SJCRH30 (cell line): Measurements from ENCODE around the gene TSSK3. TPM values are rescaled to one million over a fixed set of nuclear protein-coding genes. Genes with fewer than 3 reads are reported as not detected.
A peak's percentile ranks its signal among the peaks of the same experiment; 100 is the strongest.

Experiments
- DNase-seq, 2 experiments: peaks; one replicate each; pipeline ENCODE4 v3.0.0-alpha.2; 2015 to 2020
- H3K27ac ChIP-seq: fragments of 250-450 bp; sonication (Bioruptor Pico); 2 replicates; pipeline ENCODE4 v1.5.1; 2020; ENCODE audit warnings: mild to moderate bottlenecking, moderate library complexity
- H3K27me3 ChIP-seq: fragments of 250-450 bp; sonication (Bioruptor Pico); 2 replicates; pipeline ENCODE4 v1.5.1; 2020; ENCODE audit warnings: mild to moderate bottlenecking, moderate library complexity
- H3K36me3 ChIP-seq: fragments of 250-450 bp; sonication (Bioruptor Pico); 2 replicates; pipeline ENCODE4 v1.5.1; 2020; ENCODE audit warnings: mild to moderate bottlenecking, moderate library complexity
- H3K4me1 ChIP-seq: fragments of 250-450 bp; sonication (Bioruptor Pico); 2 replicates; pipeline ENCODE4 v1.5.1; 2020; ENCODE audit warnings: mild to moderate bottlenecking, moderate library complexity
- H3K4me3 ChIP-seq: fragments of 250-450 bp; sonication (Bioruptor Pico); 2 replicates; pipeline ENCODE4 v1.5.1; 2020; ENCODE audit warnings: mild to moderate bottlenecking, moderate library complexity
- H3K9me3 ChIP-seq: fragments of 250-450 bp; sonication (Bioruptor Pico); replicated peaks from 2 replicates; pipeline ENCODE4 v1.5.1; 2020; ENCODE audit warnings: mild to moderate bottlenecking, moderate library complexity
- total RNA-seq: library from RNA; depleted of rRNA; stranded (reverse); fragments of >200 nt; shearing (Covaris generic); gene quantifications from 2 replicates; pipeline ENCODE4 v1.2.3, GENCODE V29; 2014

The TSSK3 gene
- total RNA-seq, 1 experiment from 2014 or later, result 1.2 TPM

DNA sequence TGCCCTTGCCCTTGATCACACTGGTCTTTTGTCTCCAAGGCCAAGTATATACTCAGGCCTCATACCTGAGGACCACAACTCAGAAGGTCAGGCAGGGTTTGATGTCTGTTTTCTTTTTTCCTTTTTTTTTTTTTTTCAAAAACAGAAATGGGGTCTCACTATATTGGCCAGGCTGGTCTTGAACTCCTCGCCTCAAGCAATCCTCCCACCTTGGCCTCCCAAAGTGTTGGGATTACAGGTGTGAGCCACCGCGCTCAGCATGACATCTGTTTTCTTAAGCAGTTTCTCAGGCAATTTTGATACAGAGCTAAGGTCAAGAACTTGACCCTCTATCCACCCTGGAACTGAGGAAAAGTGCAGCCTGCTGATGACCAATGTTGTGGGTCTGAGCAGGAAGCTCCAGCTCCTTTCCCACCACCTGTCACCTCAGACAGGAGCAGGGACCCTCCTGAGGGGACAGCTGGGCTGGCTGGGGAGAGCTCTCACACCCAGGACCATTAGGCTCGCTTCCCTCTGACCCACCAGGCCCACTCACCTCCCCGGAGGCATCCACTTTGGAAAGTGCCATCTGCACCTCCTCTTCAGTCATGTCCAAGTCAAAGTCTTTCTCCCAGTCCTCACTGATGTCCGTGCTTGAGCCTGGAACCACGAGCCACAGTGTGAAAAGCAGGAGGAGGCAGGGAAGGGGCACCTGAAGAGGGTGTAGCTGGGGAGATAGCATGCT, 5.7 kb downstream of the TSSK3 start:
- no peaks in the 10 kb centered on the region for H3K9me3 ChIP-seq
- no peak for DNase-seq
- no peaks in the 10 kb centered on the region for H3K4me1 ChIP-seq
- no peaks in the 10 kb centered on the region for H3K27me3 ChIP-seq
- H3K36me3 ChIP-seq, result peaks cover 47% of the 10 kb centered on the region
- H3K27ac ChIP-seq, result no peak overlapping the region
- H3K4me3 ChIP-seq, result no peak overlapping the region

DNA sequence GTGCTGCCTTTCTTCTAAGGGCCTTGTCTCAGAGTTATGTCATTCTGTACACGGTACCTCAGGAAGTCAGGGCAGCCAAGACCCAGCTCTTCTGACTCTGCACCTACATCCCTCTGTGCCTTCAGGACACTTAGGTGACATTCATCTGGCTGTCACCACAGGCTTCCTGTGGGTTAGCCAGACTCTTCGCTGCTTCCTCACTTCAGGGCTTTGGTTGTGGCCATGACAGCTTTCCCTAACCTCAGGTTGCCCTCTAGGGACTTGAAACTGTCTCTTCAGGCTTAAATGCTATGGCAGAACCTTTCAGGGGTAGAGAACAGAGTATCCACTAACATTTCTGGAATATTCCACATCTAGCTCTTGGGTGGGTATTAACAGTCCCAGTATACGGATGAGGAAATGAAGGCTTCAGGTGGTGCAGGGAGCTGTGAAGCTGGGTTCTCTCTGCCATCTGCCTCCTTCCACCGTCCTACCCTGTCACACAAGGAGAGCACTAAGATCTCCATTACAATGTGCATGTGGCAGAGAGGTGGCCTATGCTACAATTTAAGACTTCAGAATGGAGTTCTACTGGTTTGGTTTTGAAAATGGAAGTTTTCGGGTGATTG, 9.9 kb downstream of the TSSK3 start:
- no peak for DNase-seq
- Histone ChIP-seq H3K27me3 (no peaks in the 10 kb centered on the region), H3K4me3 (no peak overlapping the region), H3K27ac (no peak overlapping the region), H3K4me1 (no peaks in the 10 kb centered on the region), H3K36me3 (peaks cover 62% of the 10 kb centered on the region), H3K9me3 (no peaks in the 10 kb centered on the region)

DNA sequence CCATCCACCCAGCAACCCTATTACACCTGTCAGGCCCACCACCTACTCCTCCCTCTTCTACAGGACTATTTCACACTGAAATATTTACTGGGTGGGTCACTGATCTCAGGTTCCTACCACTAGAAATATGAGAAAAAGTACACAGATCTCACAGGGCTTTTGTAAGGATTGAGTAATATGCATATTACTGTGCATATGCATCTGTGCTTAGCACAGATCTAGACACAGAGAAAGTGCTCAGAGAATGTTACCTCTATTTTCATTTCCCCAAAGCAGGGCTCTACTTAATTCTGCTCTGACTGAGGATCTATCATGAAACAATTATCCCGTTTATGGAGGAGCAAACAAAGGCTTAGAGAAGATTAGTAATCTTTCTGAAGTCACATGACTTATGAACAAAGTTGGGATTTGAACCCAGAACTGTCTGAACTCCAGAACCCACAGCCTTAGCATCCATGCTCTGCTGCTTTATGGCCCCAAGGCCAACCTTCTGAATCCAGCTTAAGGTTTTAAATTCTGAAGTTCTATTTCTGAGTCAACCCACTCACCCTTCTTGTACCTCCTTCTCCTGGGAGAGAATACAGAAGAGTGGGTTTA, 11.8 kb downstream of the TSSK3 start:
- no peak overlapping the region for H3K4me3 ChIP-seq
- H3K36me3 ChIP-seq, result peaks cover 50% of the 10 kb centered on the region
- no peaks in the 10 kb centered on the region for H3K9me3 ChIP-seq

DNA sequence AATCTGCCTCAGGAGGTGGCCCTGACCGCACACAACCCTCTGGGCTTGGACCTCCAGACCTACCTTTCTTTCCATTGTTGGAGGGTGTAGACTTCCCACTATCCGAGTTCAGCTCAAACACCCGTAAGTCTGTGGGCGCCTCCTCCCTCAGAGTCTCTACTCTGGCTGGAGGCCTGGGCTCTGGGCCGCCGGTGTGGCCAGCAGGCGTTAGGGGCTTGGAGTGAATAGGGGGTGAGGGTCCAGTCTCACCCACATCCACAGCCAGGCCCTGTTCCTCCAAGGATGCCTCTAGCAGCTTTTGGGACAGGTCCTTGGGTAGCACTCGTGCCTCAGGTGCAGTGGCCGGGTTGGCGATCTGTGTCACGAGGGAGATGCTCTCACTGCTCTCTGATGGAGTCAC, 13.9 kb downstream of the TSSK3 start:
- H3K4me3 ChIP-seq, result no peak overlapping the region

More for the DNA sequence above, 11.8 kb downstream of the TSSK3 start:
- Histone ChIP-seq H3K27me3 (no peaks in the 10 kb centered on the region), H3K27ac (no peak overlapping the region), H3K4me1 (no peaks in the 10 kb centered on the region)
- DNase-seq, result no peak

DNA sequence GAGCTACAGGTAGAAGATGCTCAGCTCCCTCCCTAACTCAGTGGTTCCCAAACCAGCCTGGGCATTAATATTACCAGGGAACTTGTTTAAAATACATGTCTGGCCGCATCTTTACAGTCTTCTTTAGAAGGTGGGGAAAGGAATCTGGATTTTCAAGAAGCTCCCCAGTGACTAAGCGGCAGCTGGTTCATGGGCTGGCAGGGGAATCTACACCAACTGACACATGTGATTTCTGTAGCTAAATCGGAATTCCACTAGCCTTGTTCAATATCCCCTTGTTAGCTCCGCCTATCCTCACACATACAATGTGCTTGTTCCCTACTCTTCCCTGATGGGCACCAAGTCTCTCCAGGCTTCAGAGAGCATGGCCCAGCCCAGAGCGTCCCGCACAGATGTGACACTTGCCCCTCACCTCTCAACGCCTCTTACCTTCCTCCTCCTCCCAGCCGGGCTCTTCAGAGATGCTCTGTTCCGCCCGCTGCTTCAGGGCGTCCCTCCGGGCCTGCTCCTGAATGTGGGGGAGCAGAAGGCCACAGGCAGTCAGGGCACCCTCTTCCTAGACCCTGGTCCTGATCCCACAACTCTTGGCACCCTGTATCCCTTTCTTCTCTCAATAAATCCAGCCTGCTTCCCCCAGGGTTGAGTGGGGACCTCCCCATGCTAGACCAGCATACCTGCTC, 15.3 kb downstream of the TSSK3 start:
- Histone ChIP-seq H3K27me3 (no peaks in the 10 kb centered on the region), H3K27ac (no peak overlapping the region), H3K4me1 (no peaks in the 10 kb centered on the region), H3K9me3 (no peaks in the 10 kb centered on the region), H3K36me3 (peaks cover 46% of the 10 kb centered on the region), H3K4me3 (no peak overlapping the region)
- DNase-seq, result no peak

More for the DNA sequence above, 13.9 kb downstream of the TSSK3 start:
- H3K36me3 ChIP-seq, result peaks cover 43% of the 10 kb centered on the region
- no peaks in the 10 kb centered on the region for H3K4me1 ChIP-seq
- H3K9me3 ChIP-seq, result no peaks in the 10 kb centered on the region
- no peaks in the 10 kb centered on the region for H3K27me3 ChIP-seq
- H3K27ac ChIP-seq, result no peak overlapping the region
- DNase-seq, result no peak

DNA sequence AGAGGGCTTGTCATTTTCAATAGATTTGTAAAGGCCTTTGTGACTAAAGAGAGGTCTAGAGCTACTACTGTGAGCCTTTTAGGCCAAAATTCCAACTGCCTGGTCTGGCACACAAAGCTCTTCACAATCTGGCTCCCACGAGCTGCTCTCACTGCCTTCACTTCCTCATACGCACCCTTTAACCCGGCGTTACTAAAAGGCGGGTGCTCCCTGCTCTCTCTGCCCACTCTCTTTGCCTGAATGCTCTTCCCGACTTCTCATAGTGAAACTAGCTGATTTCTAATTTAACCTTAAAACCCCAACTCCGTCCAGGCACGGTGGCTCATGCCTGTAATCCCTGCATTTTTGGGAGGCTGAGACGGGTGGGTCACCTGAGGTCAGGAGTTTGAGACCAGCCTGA, 17.7 kb downstream of the TSSK3 start:
- H3K9me3 ChIP-seq, result no peaks in the 10 kb centered on the region
- H3K27me3 ChIP-seq, result no peaks in the 10 kb centered on the region
- H3K4me1 ChIP-seq, result no peaks in the 10 kb centered on the region
- no peak overlapping the region for H3K27ac ChIP-seq
- no peak for DNase-seq
- peaks cover 51% of the 10 kb centered on the region for H3K36me3 ChIP-seq
- H3K4me3 ChIP-seq, result no peak overlapping the region

DNA sequence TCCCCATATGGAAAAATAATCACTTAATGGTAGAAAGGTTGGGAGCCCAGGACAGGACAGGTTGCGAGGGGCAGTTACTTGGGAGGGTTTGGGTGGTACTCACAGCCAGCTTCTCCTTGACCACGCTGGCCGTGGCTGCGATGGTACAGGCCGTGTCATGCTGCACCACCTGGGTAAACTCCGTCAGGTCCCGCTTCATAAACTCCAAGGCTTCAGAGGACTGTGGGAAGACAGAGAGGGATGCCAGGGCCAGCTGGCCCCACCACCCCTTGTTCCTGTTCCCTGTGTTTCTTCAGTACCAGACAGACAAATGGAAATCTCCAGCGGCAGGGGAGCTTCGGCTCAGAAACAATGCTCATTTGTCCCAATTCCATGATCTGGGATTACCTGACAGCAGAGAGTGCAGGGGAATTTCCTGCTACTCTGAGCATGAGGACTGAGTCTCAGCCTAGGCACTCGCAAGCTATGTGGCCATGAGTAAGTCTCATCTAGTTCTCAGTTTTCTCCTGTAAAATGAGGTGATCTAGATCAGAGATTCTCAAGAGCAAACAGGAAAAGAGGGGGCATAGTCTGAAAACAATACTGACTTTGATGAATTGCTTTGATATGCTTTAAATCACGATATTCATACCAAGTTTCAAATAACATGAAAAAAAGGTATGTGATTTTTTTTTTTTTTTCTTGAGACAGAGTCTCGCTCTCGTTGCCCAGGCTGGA, 24.5 kb downstream of the TSSK3 start:
- Histone ChIP-seq H3K27me3 (no peaks in the 10 kb centered on the region), H3K4me1 (no peaks in the 10 kb centered on the region), H3K36me3 (peaks cover 33% of the 10 kb centered on the region)

DNA sequence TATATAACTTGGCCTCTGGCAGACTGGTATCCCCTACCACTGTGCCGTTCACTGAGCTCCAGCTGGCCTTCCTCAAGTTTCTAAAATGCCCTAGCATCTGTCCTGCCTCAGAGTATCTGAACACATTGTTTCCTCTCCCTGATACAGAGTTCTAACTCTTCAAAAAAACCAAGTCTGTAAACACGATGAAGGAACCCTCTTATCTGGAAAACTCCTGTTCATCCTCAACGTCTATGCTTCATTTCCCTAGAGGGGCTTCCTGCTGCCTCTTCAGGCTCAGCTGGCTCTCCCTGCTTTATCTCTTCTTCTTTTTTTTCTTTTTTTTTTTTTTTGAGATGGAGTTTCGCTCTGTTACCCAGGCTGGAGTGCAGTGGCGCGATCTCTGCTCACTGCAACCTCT, 26.3 kb downstream of the TSSK3 start:
- no peak for DNase-seq
- H3K9me3 ChIP-seq, result no peaks in the 10 kb centered on the region
- peaks cover 22% of the 10 kb centered on the region for H3K36me3 ChIP-seq

More for the DNA sequence above, 24.5 kb downstream of the TSSK3 start:
- no peak overlapping the region for H3K4me3 ChIP-seq
- no peaks in the 10 kb centered on the region for H3K9me3 ChIP-seq
- DNase-seq, result no peak
- no peak overlapping the region for H3K27ac ChIP-seq

DNA sequence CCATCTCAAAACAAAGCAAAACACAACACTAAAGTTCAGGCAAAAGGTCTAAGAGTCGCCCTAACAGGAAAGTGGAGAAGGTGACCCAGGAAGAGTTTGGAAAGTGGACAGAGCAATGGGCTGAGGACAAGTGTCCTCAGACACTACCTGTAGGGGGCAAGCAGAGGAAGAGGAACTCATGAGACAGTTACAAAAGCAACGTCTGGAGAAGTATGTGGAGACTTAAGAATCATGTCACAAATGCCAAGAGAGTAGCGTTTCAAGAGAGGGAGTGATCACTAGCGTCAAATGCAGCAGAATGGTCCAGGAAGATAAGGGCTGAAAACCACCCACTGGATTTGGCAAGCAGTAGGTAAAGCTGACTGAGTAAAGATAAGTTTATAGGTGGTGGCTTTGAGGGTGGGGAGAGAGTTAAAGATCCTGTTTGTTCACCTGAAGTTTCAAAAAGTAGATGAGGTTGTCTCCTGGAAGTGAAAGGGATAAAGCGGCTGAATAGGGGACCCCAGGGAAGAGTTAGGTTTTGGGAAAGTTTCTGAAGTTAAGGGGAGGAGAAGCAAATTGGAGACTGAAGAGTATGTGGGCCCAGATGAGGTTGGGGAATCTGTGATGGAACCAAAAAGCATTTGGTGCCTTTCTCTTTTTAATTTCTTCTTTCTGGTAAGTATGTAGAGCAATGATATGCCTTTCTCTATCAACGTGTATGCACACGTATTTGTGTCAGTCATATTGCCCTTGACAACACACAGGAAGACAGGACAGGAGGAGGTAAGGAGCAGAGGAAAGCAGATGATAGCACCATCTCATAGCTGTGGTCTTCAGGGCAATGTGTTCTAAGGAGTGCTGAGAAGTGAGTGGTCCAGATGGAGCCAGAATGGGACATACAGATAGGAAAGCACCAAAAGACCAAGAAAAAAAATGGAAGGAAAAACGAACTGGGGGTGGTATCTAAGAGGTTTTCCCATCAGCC, 28.8 kb downstream of the TSSK3 start:
- H3K4me3 ChIP-seq, result no peak overlapping the region
- H3K36me3 ChIP-seq, result 0 out of 2 replicates have a peak, but pooled peaks cover 8% of the 10 kb centered on the region
- H3K9me3 ChIP-seq, result no peaks in the 10 kb centered on the region
- no peaks in the 10 kb centered on the region for H3K27me3 ChIP-seq
- peaks cover 6% of the 10 kb centered on the region; the same call in 1 of the 2 replicates for H3K4me1 ChIP-seq
- H3K27ac ChIP-seq, result no peak overlapping the region
- DNase-seq, result no peak

More for the DNA sequence above, 26.3 kb downstream of the TSSK3 start:
- H3K4me1 ChIP-seq, result peaks cover 6% of the 10 kb centered on the region; the same call in 1 of the 2 replicates
- H3K27me3 ChIP-seq, result no peaks in the 10 kb centered on the region
- H3K4me3 ChIP-seq, result no peak overlapping the region
- no peak overlapping the region for H3K27ac ChIP-seq

DNA sequence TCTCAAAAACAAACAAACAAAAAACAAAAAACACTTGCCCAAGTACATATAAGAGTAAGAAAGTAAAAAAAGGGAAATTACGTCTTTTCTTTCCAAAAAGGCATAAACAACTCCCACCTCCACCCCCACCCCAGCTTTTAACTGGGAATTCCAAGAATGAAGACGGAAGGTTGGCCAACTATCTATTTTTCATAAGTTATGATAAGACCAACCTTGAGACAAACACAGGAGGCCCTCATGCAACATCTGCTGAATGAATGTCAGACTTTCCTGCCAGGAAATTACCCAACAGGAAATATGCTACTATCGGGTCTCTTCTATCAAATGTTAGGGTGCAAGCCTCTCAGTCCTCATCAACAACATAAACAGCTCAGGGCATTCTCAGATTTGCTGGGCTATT, 30.0 kb downstream of the TSSK3 start:
- no peak for DNase-seq
- Histone ChIP-seq H3K36me3 (no peaks in the 10 kb centered on the region), H3K27me3 (no peaks in the 10 kb centered on the region), H3K9me3 (no peaks in the 10 kb centered on the region), H3K4me3 (no peak overlapping the region), H3K27ac (no peak overlapping the region), H3K4me1 (peaks cover 6% of the 10 kb centered on the region; the same call in 1 of the 2 replicates)

DNA sequence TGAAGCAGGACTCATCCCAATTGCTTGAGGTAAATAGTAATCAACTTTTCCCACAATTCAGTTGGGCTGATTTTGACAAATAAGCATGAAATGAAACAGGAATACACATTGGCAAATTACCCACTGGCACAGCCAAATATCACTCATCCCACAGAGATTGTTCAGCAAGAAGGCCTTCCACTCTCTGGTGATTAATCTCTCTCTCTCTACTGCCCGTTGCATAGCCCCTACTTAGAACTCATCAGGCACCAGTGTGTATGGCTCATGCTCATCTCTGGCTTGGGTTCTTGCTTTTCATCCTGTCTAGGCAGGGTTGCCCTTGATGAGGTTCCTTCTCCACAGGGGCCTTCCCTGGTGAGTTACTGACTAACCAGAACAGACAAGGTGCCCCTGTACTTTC, 30.8 kb downstream of the TSSK3 start:
- H3K27ac ChIP-seq, result no peak overlapping the region

DNA sequence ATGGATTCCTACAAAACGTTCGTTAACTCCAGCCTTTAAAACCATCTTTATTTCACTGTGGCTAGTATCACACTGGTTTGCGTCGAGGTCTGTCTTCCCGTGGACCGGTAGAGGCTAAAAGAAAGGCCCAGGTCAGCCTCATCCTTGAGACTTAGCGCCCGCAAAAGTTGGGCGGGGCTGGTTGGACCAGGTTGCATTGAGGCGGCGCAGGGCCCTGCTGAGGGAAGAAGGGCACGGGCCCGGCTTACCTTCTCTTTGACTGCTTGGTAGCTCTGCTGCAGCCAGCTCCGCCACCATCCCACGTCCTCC, 31.4 kb downstream of the TSSK3 start:
- peaks cover 6% of the 10 kb centered on the region; the same call in 1 of the 2 replicates for H3K4me1 ChIP-seq

More for the DNA sequence above, 30.8 kb downstream of the TSSK3 start:
- H3K36me3 ChIP-seq, result no peaks in the 10 kb centered on the region
- no peaks in the 10 kb centered on the region for H3K9me3 ChIP-seq
- H3K27me3 ChIP-seq, result no peaks in the 10 kb centered on the region
- H3K4me1 ChIP-seq, result peaks cover 6% of the 10 kb centered on the region; the same call in 1 of the 2 replicates
- peak overlapping the region; percentile 84 for H3K4me3 ChIP-seq
- DNase-seq, result no peak

DNA sequence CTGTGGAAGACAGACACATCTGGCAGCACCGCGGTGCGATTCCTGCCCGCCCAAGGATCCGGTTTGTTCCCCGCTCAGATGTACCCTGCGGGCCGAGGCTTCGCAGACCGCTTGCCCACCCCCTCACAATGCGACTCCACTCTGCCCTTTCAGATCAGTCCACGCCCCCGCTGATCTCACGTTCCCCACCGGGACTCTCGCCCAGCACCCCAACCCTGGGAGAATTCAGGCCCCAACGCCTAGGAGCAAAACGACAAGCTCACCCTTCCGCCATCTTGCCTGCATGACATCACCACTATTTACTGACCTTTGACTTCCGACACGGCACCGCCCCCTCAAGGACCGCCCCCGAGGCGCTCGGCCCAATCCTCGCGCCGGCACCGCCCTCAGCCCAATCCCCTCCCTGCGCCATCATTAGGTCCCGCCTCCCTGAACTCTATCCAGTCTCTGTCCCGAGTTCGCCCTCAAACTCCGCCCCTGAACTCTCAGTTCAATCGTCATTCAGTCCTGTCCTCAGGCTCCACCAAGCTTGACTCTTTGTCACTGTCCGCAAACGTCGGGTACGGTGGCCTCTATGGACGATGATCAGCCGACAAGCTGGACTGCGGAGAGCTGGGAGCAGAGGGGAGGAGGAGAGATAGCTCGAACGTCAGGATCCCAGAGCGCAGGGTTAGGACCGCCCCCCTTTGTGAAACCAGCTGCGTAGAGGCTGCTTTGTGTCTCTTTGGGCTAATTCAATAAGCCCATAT, 32.0 kb downstream of the TSSK3 start, which contains the start of gene BSDC1:
TSS of gene BSDC1 (minus strand) at position 301 of the 749 bp plus-strand sequence. CDS start at position 274, 27 bp downstream.
- Histone ChIP-seq H3K27ac (peak within 1 kb of the TSS; percentile 77), H3K4me3 (peak within 1 kb of the TSS; percentile 84), H3K4me1 (peaks cover 6% of the 10 kb centered on the region; the same call in 1 of the 2 replicates), H3K27me3 (no peaks in the 10 kb centered on the region), H3K36me3 (no peaks in the 10 kb centered on the region), H3K9me3 (no peaks in the 10 kb centered on the region)
- peak; percentile 99 to 100 for DNase-seq

More for the DNA sequence above, 31.4 kb downstream of the TSSK3 start:
- no peaks in the 10 kb centered on the region for H3K36me3 ChIP-seq
- H3K4me3 ChIP-seq, result peak overlapping the region; percentile 84
- DNase-seq, result no peak
- H3K9me3 ChIP-seq, result no peaks in the 10 kb centered on the region
- H3K27me3 ChIP-seq, result no peaks in the 10 kb centered on the region
- peak overlapping the region; percentile 77 for H3K27ac ChIP-seq
